HCT116 (cell line): ENCODE measurements around the gene GRHL3.

Experiments
- CBX3 ChIP-seq: IDR thresholded peaks from 2 replicates; pipeline ENCODE4 v1.6.1; 2012; ENCODE audit warnings: low read depth
- EZH2 ChIP-seq: fragments of 200-600 bp; sonication (generic); IDR thresholded peaks from 2 replicates; pipeline ENCODE4 v1.6.1; 2017; ENCODE audit warnings: antibody characterized with exemption, mixed run types
- EZH2phosphoT487 ChIP-seq: fragments of 200-600 bp; IDR thresholded peaks from 2 replicates; pipeline ENCODE4 v1.6.1; 2018; ENCODE audit warnings: antibody characterized with exemption, borderline replicate concordance
- MAX ChIP-seq: IDR thresholded peaks from 2 replicates; pipeline ENCODE4 v1.6.1; 2012
- POLR2A ChIP-seq: IDR thresholded peaks from 2 replicates; pipeline ENCODE4 v1.7.0; 2011; ENCODE audit warnings: borderline replicate concordance; ENCODE audit not compliant: insufficient read depth, insufficient read length; ENCODE audit errors: extremely low read depth
- POLR2AphosphoS5 ChIP-seq: IDR thresholded peaks from 2 replicates; pipeline ENCODE4 v1.6.1; 2011; ENCODE audit warnings: mild to moderate bottlenecking, low read depth, low read length, moderate library complexity
- TCF7L2 ChIP-seq: IDR thresholded peaks from 2 replicates; pipeline ENCODE4 v1.7.0; 2011; ENCODE audit warnings: borderline replicate concordance, inconsistent platforms; ENCODE audit not compliant: insufficient read depth, insufficient read length; ENCODE audit errors: extremely low read depth
- TF ChIP-seq, protein P1 (sequence below), 3 experiments: fragments of 200-600 bp in 1 of 3; sonication (generic) in 1 of 3; IDR thresholded peaks in 2 of 3; conservative IDR thresholded peaks in 1 of 3; 2 replicates each; pipeline ENCODE4 v1.5.1; 2012 to 2017; ENCODE audit warnings: low read depth in 2 of 3, low read length in 2 of 3, antibody characterized with exemption in 1 of 3, borderline replicate concordance in 1 of 3, control low read depth in 1 of 3, mild to moderate bottlenecking in 1 of 3, mixed read lengths in 1 of 3, mixed run types in 1 of 3, moderate library complexity in 1 of 3; ENCODE audit not compliant: insufficient read depth in 1 of 3

DNA sequence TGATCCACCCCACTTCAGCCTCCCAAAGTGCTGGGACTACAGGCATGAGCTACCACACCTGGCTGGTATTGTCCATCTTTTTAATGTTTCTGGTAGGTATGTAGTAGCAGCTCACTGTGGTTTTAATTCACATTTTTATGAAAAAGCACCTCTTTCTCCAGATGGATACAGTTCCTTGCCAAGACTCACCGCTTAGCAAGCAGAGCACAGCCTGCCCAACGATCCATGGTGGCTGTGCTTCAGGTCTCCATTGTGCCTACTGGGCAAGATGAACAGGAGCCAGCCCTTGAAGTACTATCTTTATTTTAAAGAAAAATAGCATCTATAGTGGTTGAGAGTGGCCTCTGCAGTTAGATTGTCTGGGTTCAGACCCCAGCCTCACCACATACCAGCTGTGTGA, 37.6 kb upstream of the GRHL3 start:
- no peak for TF ChIP-seq POLR2A
- TF ChIP-seq, protein P1, sequence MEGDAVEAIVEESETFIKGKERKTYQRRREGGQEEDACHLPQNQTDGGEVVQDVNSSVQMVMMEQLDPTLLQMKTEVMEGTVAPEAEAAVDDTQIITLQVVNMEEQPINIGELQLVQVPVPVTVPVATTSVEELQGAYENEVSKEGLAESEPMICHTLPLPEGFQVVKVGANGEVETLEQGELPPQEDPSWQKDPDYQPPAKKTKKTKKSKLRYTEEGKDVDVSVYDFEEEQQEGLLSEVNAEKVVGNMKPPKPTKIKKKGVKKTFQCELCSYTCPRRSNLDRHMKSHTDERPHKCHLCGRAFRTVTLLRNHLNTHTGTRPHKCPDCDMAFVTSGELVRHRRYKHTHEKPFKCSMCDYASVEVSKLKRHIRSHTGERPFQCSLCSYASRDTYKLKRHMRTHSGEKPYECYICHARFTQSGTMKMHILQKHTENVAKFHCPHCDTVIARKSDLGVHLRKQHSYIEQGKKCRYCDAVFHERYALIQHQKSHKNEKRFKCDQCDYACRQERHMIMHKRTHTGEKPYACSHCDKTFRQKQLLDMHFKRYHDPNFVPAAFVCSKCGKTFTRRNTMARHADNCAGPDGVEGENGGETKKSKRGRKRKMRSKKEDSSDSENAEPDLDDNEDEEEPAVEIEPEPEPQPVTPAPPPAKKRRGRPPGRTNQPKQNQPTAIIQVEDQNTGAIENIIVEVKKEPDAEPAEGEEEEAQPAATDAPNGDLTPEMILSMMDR (IDR thresholded peaks at IDR 0.05 in 2 of 3, conservative IDR thresholded peaks at IDR 0.05 in 1 of 3; ENCODE audit: borderline replicate concordance in 1 of 3, insufficient read depth in 1 of 3, low read depth in 2 of 3, low read length in 2 of 3), result no peak
- TF ChIP-seq POLR2AphosphoS5, result no peak
- TF ChIP-seq CBX3, result no peak
- no peak for TF ChIP-seq EZH2
- no peak for TF ChIP-seq MAX
- TF ChIP-seq TCF7L2, result no peak
- TF ChIP-seq EZH2phosphoT487, result no peak
